Nephron progenitor cell (in vitro differentiated cells): ENCODE results near the gene UAP1L1.

ENCODE experiments used
- DNase-seq: peaks from one replicate; pipeline ENCODE4 v3.0.0; 2021
- H3K27ac Mint-ChIP-seq: 2 replicates; pipeline ENCODE4 v1.8.0; 2021; ENCODE audit warnings: mild to moderate bottlenecking, moderate library complexity, mixed read lengths
- H3K27me3 Mint-ChIP-seq: 2 replicates; pipeline ENCODE4 v1.8.0; 2021; ENCODE audit warnings: mild to moderate bottlenecking, low read depth, mixed read lengths; ENCODE audit not compliant: poor library complexity
- H3K36me3 Mint-ChIP-seq: 2 replicates; pipeline ENCODE4 v1.8.0; 2021; ENCODE audit warnings: low read depth, mixed read lengths
- H3K4me1 Mint-ChIP-seq: 2 replicates; pipeline ENCODE4 v1.8.0; 2021; ENCODE audit warnings: mixed read lengths
- H3K4me3 Mint-ChIP-seq: 2 replicates; pipeline ENCODE4 v1.8.0; 2021; ENCODE audit warnings: mild to moderate bottlenecking, moderate library complexity, mixed read lengths
- H3K9me3 Mint-ChIP-seq: 2 replicates; pipeline ENCODE4 v1.8.0; 2021; ENCODE audit warnings: mild to moderate bottlenecking, moderate library complexity, mixed read lengths
- TF ChIP-seq, protein P1 (sequence below): fragments of 200-600 bp; sonication (generic); IDR thresholded peaks from 2 replicates; pipeline ENCODE4 v1.5.0; 2021; ENCODE audit warnings: antibody characterized with exemption

UAP1L1 gene

DNA sequence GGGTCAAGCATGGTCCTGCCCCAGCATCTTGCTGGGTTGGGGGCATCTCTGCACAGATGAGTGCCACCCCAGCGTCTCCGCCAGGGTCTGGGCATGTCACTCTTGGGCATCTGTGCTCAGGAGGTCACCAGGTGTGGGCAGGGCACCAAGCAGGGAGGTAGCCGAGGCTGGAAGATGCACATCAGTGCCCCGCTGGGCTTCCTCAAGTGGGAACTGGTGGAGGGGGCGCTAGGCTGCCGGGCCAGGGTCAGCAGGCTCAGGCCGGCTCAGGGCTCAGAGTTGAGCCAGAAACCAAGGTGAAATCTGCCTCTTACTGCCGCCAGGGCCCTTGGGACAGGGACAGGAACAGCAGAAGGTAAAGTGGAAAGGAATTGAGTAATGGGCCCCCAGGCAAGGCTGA is 41.4 kb upstream of the UAP1L1 start:
- H3K36me3 Mint-ChIP-seq, result no peaks in the 10 kb centered on the region
- H3K27me3 Mint-ChIP-seq, result peaks cover 8% of the 10 kb centered on the region
- TF ChIP-seq, protein P1, sequence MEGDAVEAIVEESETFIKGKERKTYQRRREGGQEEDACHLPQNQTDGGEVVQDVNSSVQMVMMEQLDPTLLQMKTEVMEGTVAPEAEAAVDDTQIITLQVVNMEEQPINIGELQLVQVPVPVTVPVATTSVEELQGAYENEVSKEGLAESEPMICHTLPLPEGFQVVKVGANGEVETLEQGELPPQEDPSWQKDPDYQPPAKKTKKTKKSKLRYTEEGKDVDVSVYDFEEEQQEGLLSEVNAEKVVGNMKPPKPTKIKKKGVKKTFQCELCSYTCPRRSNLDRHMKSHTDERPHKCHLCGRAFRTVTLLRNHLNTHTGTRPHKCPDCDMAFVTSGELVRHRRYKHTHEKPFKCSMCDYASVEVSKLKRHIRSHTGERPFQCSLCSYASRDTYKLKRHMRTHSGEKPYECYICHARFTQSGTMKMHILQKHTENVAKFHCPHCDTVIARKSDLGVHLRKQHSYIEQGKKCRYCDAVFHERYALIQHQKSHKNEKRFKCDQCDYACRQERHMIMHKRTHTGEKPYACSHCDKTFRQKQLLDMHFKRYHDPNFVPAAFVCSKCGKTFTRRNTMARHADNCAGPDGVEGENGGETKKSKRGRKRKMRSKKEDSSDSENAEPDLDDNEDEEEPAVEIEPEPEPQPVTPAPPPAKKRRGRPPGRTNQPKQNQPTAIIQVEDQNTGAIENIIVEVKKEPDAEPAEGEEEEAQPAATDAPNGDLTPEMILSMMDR, result no peak
- no peak for DNase-seq
- H3K9me3 Mint-ChIP-seq, result no peaks in the 10 kb centered on the region
- H3K4me1 Mint-ChIP-seq, result no peaks in the 10 kb centered on the region
- H3K4me3 Mint-ChIP-seq, result no peak overlapping the region
- no peak overlapping the region for H3K27ac Mint-ChIP-seq

DNA sequence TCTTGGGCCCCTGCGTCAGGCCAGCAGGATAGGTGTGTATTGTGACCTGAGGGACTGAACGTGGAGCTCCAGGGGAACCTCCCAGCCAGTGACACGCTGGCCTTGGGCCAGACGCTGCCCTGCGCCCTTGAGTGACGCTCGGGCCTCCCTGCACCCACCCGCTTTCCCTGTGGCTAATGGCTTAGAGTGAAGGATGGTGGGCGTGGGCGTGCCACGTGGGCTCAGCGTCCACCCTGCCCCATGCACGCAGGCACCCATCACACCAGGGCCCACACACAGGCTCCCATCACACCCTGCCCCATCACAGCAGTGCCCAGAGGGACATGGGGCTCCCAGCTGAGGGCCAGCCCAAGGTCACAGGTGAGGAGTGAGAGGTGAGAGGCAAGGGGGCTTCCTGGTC is 40.3 kb upstream of the UAP1L1 start:
- no peak overlapping the region for H3K27ac Mint-ChIP-seq
- H3K4me3 Mint-ChIP-seq, result no peak overlapping the region
- no peak for DNase-seq
- H3K9me3 Mint-ChIP-seq, result no peaks in the 10 kb centered on the region
- no peaks in the 10 kb centered on the region for H3K4me1 Mint-ChIP-seq
- H3K36me3 Mint-ChIP-seq, result no peaks in the 10 kb centered on the region
- TF ChIP-seq, protein P1, result no peak
- peaks cover 8% of the 10 kb centered on the region for H3K27me3 Mint-ChIP-seq

DNA sequence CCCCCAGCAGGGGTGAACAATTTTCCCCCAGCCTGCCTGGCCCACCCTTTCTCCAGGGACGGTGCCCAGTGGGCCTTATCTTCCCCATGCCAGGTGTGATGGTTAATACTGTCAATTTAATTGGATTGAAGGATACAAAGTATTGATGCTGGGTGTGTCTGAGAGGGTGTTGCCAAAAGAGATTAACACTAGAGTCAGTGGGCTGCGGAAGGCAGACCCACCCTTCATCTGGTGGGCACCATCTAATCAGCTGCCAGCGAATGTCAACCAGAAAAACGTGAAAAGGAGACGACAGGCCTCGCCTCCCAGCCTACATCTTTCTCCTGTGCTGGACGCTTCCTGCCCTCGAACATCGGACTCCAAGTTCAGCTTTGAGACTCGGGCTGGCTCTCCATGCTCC is 39.8 kb upstream of the UAP1L1 start:
- no peak for DNase-seq
- Mint-ChIP-seq H3K9me3 (no peaks in the 10 kb centered on the region), H3K4me1 (no peaks in the 10 kb centered on the region), H3K27me3 (peaks cover 10% of the 10 kb centered on the region), H3K27ac (no peak overlapping the region), H3K4me3 (no peak overlapping the region), H3K36me3 (no peaks in the 10 kb centered on the region)
- TF ChIP-seq, protein P1, result no peak

DNA sequence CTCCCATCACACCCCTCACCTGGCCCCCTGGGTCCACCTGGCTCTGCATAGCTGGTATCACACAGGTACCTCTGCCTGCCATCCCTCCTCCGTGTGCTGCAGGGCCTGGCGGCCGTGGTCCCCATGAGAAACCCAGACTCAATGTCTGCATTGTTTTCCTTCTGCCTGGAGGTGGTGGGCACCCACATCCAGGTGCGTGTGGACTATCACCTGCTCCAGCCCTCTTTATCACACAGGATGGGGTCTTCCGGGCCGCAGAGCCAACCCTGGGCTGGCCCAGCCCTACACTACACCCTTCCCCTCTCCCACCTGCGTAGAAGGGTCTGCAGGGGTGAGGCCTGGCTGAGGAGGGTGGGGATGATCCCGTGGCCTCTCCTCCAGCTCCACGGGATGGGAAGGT is 38.4 kb upstream of the UAP1L1 start:
- peaks cover 18% of the 10 kb centered on the region for H3K27me3 Mint-ChIP-seq
- TF ChIP-seq, protein P1, result no peak
- no peaks in the 10 kb centered on the region for H3K9me3 Mint-ChIP-seq
- H3K27ac Mint-ChIP-seq, result no peak overlapping the region
- no peak for DNase-seq
- no peaks in the 10 kb centered on the region for H3K36me3 Mint-ChIP-seq
- H3K4me3 Mint-ChIP-seq, result no peak overlapping the region
- no peaks in the 10 kb centered on the region for H3K4me1 Mint-ChIP-seq

DNA sequence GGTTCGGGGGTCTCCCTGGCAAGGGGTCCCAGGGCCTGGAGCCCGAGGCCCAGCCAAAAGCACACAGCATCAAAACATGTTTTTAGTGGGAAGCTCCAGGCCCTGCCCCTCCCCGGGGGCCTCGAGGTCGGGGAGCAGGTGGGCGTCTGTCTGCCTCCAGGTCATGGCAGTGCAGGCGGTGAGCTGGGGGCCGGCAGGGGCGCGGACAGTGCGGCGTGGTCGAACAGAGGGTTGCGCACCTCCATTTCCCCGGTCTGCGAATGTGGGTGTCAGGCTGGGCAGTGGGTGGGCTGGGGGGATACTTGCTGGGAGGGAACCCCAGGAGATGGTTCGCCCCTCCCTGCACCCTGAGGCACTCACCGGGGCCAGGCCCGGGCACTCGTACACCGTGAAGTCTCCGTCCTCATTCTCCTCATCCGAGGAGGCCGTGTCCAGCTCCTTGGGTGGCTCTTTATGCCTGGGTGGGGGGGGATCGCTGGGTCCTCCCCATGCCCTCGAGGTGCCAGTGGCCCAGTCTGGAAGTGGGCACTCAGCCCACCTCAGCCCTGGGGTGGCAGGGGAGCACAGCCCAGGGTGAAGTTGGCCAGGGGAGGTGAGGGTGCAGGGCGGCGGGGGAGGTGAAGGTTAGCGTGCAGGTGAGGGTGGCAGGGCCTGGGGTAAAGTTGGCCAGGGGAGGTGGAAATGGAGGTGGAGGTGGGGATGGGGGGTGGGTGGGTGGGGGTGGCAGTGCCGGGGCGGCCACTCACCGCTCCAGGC is 37.5 kb upstream of the UAP1L1 start:
- H3K9me3 Mint-ChIP-seq, result no peaks in the 10 kb centered on the region
- H3K27me3 Mint-ChIP-seq, result peaks cover 27% of the 10 kb centered on the region
- DNase-seq, result no peak
- no peaks in the 10 kb centered on the region for H3K4me1 Mint-ChIP-seq
- H3K4me3 Mint-ChIP-seq, result no peak overlapping the region
- H3K27ac Mint-ChIP-seq, result no peak overlapping the region
- no peaks in the 10 kb centered on the region for H3K36me3 Mint-ChIP-seq
- TF ChIP-seq, protein P1, result no peak

DNA sequence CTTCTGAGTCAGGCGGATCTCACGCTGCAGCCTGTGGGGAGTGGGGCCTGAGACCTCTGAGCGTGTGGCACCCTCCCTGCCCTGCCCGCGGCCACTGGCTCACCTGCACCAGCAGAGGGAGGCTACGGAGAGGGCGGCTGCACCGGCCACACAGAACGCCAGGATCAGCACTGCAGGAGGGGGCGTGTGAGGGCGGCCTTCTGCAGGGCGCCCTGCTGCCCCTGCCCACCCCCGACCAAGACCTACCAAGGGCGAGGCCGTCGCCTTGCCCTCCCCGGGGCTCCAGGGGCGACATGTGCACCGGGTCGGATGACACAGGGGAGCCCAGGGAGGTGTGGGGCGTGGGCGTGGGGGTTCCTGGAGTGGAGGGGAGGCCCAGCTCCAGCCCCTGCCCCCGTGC is 36.7 kb upstream of the UAP1L1 start:
- no peaks in the 10 kb centered on the region for H3K9me3 Mint-ChIP-seq
- no peak overlapping the region for H3K4me3 Mint-ChIP-seq
- no peaks in the 10 kb centered on the region for H3K36me3 Mint-ChIP-seq
- no peak overlapping the region for H3K27ac Mint-ChIP-seq
- peaks cover 31% of the 10 kb centered on the region for H3K27me3 Mint-ChIP-seq
- no peaks in the 10 kb centered on the region for H3K4me1 Mint-ChIP-seq
- no peak for DNase-seq
- TF ChIP-seq, protein P1, result no peak
